ENCODE results near the gene THRSP. TPM values are rescaled to one million over a fixed set of nuclear protein-coding genes. Genes with fewer than 3 reads are reported as not detected.

Gene THRSP
- total RNA-seq, 1 experiment from 2014 or later, result not detected

DNA sequence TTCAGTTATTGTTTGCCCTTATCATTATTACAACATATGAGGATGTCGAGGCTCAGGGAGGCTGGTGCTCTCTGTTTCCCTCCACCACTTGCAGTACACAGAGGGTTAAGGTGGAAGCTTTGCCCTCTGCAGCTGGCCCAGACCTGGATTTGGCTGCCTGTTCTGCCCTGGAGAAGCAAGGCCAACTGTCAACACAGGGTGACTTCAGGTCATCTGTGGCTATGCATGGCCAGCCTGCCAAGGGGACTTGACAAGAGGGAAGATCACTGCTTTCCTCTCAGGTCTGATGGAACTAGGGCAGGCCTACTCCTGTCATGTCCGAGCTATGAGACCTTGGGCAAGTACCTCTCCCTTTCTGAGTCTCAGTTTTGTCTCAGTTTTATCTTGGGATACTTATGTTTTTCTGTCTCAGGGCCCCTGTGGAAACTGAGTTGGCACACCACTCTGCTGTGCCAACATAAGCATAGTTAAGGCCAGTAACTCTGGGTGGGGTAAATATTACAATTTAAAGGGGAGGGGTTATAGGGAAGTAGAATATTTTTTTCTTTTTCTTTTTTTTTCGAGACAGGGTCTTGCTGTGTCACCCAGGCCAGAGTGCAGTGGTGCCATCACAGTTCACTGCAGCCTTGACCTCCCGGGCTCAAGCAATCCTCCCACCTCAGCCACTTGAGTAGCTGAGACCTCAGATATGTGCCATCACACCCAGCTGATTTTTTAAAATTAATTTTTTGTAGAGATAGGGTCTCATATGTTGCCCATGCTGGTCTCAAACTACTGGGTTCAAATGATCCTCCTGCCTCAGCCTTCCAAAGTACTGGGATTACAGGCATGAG lies 2.4 kb upstream of the THRSP start:
- DNase-seq (ENCODE audit: low read depth, low spot score) (no peak), ATAC-seq (no peak)
- no peak overlapping the region for H3K9ac ChIP-seq (ENCODE audit: low read length)
- H3K4me1 ChIP-seq (ENCODE audit: control insufficient read depth in 1 of 2, insufficient read depth in 2 of 2, low read length in 2 of 2), result no peaks in the 10 kb centered on the region
- BruUV-seq (replicated peaks), result no TSS peak
- ChIA-PET CTCF (no interaction called here), POLR2A (no interaction called here), RAD21 (ENCODE audit: low non-redundant PET in 1 of 2, low total read pairs in 2 of 2, uncharacterized antibody in 2 of 2, unreplicated experiment in 2 of 2) (no interaction called here)
- intact Hi-C loops (cut with micrococcal nuclease), result no loop called here
- H3K9me2 ChIP-seq (ENCODE audit: insufficient read depth), result no peaks in the 10 kb centered on the region
- H3K4me2 ChIP-seq (ENCODE audit: low read length), result no peak overlapping the region
- H3K4me3 ChIP-seq (replicated peaks in 1 of 2; ENCODE audit: low read depth in 1 of 2, low read length in 2 of 2), result no peak overlapping the region
- H3K36me3 ChIP-seq (ENCODE audit: control insufficient read depth in 1 of 2, insufficient read depth in 2 of 2, low read length in 2 of 2), result no peaks in the 10 kb centered on the region
- no peak for TF ChIP-seq CEBPB (IDR thresholded peaks at IDR 0.05; ENCODE audit: low read depth)
- TF ChIP-seq RAD21 (IDR thresholded peaks at IDR 0.05; ENCODE audit: low read depth), result no peak
- TF ChIP-seq REST (IDR thresholded peaks at IDR 0.05; ENCODE audit: low read depth), result no peak
- no peak for TF ChIP-seq JUND (IDR thresholded peaks at IDR 0.05)
- TF ChIP-seq ELF1 (IDR thresholded peaks at IDR 0.05; ENCODE audit: borderline replicate concordance, low read depth), result no peak
- no peak for TF ChIP-seq EGR1 (IDR thresholded peaks at IDR 0.05; ENCODE audit: low read depth)
- TF ChIP-seq YY1 (IDR thresholded peaks at IDR 0.05; ENCODE audit: extremely low read depth, insufficient replicate concordance, low read depth, low read length), result no peak
- TF ChIP-seq EZH2phosphoT487 (IDR thresholded peaks at IDR 0.05; ENCODE audit: borderline replicate concordance), result no peak
- TF ChIP-seq SRF (IDR thresholded peaks at IDR 0.05; ENCODE audit: low read depth), result no peak
- TF ChIP-seq ZNF274 (IDR thresholded peaks at IDR 0.05; ENCODE audit: low read depth, low read length), result no peak
- TF ChIP-seq, protein P1, sequence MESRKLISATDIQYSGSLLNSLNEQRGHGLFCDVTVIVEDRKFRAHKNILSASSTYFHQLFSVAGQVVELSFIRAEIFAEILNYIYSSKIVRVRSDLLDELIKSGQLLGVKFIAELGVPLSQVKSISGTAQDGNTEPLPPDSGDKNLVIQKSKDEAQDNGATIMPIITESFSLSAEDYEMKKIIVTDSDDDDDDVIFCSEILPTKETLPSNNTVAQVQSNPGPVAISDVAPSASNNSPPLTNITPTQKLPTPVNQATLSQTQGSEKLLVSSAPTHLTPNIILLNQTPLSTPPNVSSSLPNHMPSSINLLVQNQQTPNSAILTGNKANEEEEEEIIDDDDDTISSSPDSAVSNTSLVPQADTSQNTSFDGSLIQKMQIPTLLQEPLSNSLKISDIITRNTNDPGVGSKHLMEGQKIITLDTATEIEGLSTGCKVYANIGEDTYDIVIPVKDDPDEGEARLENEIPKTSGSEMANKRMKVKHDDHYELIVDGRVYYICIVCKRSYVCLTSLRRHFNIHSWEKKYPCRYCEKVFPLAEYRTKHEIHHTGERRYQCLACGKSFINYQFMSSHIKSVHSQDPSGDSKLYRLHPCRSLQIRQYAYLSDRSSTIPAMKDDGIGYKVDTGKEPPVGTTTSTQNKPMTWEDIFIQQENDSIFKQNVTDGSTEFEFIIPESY (IDR thresholded peaks at IDR 0.05; ENCODE audit: extremely low read depth, insufficient replicate concordance, low read length), result no peak
- TF ChIP-seq FOSL1 (IDR thresholded peaks at IDR 0.05; ENCODE audit: low read depth), result no peak
- TF ChIP-seq TCF7L2 (IDR thresholded peaks at IDR 0.05; ENCODE audit: borderline replicate concordance, extremely low read depth, insufficient read depth, insufficient read length), result no peak
- TF ChIP-seq ATF3 (IDR thresholded peaks at IDR 0.05), result no peak
- TF ChIP-seq ZFX (IDR thresholded peaks at IDR 0.05), result no peak
- no peak for TF ChIP-seq SIN3A (IDR thresholded peaks at IDR 0.05; ENCODE audit: low read depth)
- TF ChIP-seq SP1 (IDR thresholded peaks at IDR 0.05; ENCODE audit: low read depth), result no peak
- TF ChIP-seq POLR2A (IDR thresholded peaks at IDR 0.05; ENCODE audit: borderline replicate concordance, extremely low read depth, insufficient read depth, insufficient read length), result no peak
- TF ChIP-seq, protein P2, sequence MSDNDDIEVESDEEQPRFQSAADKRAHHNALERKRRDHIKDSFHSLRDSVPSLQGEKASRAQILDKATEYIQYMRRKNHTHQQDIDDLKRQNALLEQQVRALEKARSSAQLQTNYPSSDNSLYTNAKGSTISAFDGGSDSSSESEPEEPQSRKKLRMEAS (IDR thresholded peaks at IDR 0.05), result no peak
- TF ChIP-seq CTCF (IDR thresholded peaks at IDR 0.05 in 2 of 3, conservative IDR thresholded peaks at IDR 0.05 in 1 of 3; ENCODE audit: borderline replicate concordance in 1 of 3, insufficient read depth in 1 of 3, low read depth in 2 of 3, low read length in 2 of 3), result no peak
- no peak overlapping the region for H3K27ac ChIP-seq (ENCODE audit: low read depth, low read length)
- H2AFZ ChIP-seq (ENCODE audit: low read depth, low read length, poor library complexity, severe bottlenecking), result no peak overlapping the region
- H4K20me1 ChIP-seq (ENCODE audit: insufficient read depth), result no peaks in the 10 kb centered on the region
- H3K9me3 ChIP-seq (ENCODE audit: control insufficient read depth in 1 of 2, insufficient read depth in 1 of 2, low read depth in 1 of 2, low read length in 2 of 2), result no peaks in the 10 kb centered on the region
- H3K27me3 ChIP-seq (ENCODE audit: insufficient read depth, low read length), result no peaks in the 10 kb centered on the region
- no peaks in the 10 kb centered on the region for H3K79me2 ChIP-seq (ENCODE audit: insufficient read depth, low read length)
